HG02938 (cell line): Measurements from ENCODE around the gene DNAJB1.

Experiments
- ATAC-seq: cut with Tn5 transposase; IDR thresholded peaks from one replicate; pipeline ENCODE4 v1.9.1; 2021; ENCODE audit warnings: mild to moderate bottlenecking, moderate library complexity; ENCODE audit not compliant: unreplicated experiment

Gene DNAJB1

GRCh38 chr19:14496834-14497227, 21.4 kb downstream of the DNAJB1 start:
- no peak for ATAC-seq

DNA sequence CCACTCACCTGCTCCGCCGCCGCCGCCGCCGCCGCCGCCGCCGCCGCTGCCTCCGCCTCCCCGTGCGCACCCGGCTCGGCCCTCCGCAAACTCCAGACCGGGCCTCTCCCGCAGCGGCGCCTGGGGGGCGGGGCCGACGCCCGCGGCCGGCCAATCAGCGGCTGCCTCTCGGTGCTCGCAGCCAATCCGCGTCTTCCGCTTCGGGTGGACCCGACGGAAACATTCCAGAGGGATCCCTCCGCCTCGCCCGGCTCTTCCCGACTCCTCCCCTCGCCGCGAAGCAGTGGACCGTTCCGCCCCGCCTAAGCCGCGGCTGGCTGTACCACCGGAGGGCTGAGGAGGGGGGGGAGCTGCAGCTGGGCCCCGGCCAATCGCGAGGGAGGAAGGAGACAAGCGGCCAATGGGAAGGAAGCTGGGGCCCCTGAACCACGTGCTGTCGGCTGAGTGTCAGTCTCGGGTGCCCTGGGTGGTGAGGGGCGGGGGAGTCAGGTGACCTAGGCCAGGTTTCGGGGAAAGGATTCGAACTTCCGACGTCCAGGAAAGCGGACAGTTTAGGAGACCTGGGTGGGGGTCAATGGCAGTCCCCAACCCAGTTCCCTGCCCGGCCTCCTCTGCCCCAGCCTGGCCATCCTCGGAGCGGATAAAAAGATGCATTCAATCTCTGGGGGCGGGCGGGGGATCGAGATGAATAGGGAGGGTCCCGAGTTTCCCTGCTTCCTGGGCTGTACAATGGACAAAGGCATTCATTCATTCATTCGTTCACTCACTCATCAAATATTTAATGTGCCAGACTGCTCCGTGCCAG, 22.0 kb downstream of the DNAJB1 start, which contains the start of gene GIPC1:
GIPC1 (minus strand) TSS at position 99 of the 805 bp plus-strand sequence. CDS start 13,151 bp downstream, outside the sequence.
- ATAC-seq: no peak

GRCh38 chr19:14495672-14496028, 22.5 kb downstream of the DNAJB1 start:
- ATAC-seq: no peak

DNA sequence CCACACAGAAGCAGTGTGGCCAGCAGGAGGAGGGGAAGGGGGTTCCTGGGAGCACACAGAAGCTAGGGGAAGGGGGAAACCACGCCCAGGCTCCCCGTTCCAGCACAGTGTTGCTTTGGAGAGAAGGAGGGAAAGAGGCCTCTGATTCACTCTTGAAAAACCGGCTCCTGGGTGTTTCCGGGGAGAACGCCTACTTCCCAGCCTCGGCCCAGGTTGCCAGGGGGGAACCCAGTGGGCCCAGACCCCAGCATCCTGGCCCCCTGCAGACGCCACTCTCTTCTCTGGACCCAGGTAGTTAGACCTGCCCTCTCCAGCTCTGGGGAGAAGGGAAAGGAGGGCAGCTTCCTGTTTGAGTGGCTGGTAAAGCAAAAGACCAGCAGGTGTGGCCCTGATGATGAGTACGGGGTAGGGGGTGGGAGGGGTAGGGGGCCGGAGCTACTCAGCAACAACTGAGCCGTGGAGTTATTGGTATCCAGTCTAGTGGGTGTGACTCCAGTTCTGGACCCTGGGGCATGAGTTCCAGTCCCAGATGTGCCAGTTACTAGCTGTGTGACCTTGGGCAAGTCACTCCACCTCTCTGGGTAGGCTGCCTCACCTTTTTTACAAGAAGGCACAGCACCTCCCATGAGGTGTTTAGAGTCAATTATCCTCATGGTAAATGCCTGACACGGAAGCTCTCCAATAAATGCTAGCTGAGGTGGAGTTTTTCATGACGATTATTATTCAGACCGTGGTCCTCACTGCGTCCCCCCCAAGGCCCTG, 23.1 kb downstream of the DNAJB1 start:
- ATAC-seq: no peak

- no peak for ATAC-seq
Measured at GRCh38 chr19:14494411-14494810, 23.8 kb downstream of the DNAJB1 start.

DNA sequence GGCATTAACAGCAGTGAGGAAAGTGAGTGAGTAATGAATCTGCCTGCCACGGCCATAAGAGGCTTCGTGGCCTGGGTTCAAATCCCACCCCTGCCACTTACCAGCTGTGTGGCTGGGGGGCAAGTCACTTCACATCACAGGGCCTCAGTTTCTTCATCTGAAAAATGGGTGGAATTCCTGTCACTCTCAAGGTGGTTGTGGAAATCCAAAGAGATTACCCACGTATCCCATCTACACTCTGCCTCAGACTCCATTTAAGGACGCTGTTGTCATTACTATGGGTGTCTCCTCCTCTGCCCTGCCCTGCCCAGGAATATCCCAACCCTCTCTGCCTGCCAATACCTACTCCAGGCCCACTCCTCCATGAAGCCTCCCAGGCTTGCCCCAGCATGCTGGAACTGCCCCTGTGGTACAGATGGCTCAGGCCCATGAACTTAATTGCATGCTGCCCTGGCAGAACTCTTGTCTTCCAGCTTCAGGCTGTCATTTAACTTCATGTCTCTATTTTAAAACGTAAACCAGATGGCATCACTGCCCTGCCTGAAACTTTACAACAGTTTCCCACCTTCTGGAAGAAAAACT, 25.4 kb downstream of the DNAJB1 start:
- no peak for ATAC-seq

DNA sequence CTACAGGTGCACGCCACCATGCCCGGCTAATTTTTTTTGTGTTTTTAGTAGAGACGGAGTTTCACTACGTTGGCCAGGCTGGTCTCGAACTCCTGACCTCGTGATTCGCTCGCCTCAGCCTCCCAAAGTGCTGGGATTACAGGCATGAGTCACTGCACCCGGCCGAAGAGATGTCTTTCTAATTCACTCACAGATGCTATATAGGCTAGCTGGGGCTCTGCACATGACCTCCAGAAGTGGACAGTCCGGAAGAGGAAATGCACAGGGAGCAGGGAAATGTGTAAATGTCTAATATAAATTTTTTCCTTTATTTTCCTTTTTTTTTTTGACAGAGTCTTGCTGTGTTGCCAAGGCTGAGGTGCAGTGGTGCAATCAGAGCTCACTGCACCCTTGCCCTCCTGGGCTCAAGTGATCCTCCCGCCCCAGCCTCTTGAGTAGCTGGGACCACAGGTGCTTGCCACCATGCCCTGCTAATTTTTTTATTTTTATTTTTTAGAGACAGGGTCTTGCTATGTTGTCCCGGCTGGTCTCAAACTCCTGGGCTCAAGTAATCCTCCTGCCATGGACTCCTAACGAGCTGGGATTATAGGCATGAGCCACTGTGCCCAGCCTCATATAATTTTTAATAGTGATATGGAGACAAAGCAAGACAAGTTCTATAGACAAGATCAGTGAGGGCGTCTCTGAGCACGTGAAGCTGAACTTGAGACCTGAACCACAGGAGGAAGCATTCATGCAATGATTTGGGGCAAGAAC, 30.6 kb downstream of the DNAJB1 start:
- ATAC-seq: no peak

DNA sequence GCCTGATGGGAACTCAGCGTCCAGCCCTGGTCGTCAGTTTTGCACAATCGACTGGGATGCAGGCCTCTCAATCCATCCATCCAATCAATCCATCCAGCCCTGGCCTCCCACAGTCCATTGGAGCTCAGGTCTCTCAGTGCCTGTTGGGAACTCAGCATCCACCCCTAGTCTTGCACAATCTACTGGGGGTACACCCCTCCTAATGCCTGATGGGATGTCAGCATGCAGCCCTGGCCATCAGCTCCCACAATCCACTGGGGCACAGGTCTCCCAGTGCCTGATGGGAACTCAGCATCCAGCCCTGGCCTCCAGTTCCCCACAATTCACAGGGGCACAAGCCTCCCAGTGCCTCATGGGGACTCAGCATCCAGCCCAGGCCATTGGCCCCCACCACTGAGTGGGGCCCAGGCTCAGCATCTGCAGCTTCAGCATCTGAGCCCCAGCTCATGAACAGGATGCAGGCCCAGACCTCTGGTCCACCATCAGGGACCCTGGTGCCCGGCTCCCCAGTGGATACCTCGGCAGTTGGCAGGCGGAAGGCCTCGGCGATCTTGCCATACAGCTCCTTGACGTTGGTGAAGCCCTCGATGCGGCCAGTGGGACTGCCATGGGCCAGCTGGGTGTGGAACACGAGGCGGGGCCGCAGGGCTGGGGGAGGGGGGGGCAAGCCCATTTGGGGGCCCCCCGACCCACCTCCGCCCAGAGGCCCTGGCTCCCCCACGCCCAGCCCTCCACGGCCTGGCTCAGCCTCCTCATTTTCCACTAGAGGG, 35.8 kb downstream of the DNAJB1 start:
- no peak for ATAC-seq

- ATAC-seq: no peak
Measured at GRCh38 chr19:14480700-14481079, 37.5 kb downstream of the DNAJB1 start.

GRCh38 chr19:14479975-14480699, 38.1 kb downstream of the DNAJB1 start:
- ATAC-seq: no peak

- no peak for ATAC-seq
Measured at GRCh38 chr19:14479309-14479974, 38.8 kb downstream of the DNAJB1 start.

DNA sequence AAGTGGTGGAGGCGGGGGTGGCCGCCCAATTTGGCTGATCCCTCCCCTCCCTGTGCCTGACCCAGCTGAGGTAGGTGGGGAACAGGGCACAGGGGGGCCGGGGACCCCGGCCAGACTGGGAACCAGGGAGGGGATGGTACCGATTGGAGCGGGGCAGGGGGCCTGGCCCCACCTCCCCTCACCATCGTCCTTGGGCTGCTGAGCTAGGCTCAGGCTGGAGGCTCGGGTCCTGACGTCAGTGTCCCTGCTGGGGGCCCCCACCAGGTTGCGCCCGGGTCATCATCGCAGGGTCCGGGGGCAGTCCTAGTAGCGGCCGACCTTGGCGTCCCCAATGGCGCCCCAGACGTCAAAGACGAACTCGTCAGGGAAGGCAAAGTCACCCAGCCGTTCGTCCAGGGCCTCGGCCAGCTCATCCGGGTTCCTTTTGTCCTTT, 40.1 kb downstream of the DNAJB1 start:
- no peak for ATAC-seq

DNA sequence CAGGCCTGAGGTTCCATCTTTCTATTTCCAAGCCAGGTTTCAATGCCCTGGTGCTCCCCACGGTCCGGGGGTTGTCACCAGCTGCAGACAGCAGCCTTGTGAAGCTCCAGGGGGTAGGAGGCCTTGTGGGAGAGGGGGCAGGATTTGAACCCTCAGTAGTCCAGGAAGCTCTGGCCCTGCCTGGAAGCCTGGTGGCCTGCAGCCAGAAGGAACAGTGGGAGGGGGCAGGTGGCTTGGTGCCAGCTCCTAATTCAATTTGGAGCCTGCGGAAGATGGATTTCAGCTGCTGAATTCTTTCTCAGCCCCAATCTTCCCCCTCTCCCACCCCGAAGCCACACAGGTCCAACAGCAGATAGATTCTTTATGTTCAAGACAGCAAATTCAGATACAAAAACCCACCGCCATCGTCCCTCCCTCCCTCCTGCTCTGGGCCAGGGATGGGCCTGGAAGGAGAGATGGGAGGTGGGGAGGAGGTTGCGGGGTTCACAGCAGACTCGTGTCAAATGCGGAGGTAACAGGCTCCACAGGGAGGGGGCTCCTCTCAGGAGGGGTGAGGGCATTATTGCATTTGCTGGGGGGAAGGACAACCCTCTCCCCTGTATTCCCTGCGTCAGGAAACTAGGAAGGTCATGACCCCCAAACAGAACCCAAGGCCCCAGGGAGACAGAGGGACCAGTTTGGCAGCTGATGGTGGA, 40.6 kb downstream of the DNAJB1 start:
- no peak for ATAC-seq

DNA sequence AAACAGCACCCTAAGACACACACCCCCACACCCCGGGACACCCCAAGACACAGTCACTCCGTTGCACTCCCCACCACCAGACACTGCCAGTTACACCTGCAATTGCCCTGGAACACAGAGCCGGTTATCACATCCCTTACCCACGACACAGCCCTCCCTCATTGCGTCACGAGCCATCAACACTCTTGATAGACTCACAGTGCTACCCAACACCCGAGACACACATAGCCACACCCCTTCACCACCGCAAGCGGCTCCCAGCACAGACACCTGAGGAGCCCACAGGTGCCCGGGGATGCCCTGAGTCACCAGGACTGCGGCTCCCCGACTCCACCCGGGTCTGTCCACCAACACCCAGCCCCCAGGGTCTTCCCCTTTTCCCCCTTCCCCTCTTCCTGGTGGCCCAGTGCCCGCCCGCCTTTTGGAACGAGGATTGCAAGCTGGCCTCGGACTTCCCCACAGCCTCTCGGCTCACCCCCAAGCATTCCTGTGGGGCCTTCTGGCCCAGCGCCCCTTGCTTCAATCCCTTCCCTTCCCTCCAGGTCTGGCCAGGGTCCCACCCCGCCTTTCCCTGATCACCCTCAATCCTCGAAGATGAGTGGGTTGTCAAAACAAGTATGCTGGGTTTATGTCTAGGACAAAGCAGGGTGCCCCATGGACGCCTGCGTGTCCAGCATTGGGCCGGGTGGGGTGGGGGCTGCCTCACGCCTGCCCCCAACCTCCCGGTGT, 41.4 kb downstream of the DNAJB1 start:
- ATAC-seq: no peak

DNA sequence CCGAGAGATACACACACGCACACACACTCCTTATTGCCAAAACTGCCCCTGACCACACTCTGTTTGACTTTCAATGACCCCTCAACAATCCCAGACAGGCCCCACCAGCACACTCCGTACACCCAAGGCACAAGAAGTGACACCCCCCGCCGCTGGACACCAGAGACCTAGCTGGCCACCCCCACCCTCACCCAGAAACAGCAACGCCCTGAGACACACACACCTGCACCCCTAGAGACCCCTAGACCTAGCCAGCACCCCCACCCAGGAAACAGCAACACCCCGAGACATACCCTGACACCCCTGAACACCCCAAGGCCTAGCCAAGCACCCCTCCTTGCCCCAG, 41.9 kb downstream of the DNAJB1 start:
- ATAC-seq: no peak

GRCh38 chr19:14475251-14476073, 42.7 kb downstream of the DNAJB1 start, which contains the start of gene PTGER1:
TSS of gene PTGER1 (minus strand) at chr19:14475354. CDS start at chr19:14474320, 1,034 bp downstream.
- no peak for ATAC-seq

DNA sequence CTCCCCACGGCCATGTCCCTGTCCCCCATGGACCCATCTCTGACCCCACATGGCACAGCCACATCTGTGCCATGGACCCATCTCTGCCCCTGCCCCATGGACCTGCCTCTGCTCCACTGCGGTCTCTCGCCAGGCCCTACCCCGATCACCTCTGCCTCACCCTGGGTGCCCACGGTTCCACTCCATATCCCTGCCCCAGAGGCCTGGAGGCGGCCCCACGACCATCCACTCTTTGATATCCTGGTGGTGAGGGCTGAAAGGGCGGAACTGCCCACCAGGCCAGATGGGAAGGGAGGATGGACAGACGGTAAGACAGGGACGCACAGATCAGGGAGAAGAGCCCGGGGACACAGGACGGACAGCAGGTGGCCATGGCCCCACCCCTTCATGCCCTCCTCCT, 43.4 kb downstream of the DNAJB1 start:
- ATAC-seq: no peak
